GM20000 (cell line): ENCODE measurements around the gene LCTL.

Experiments used
- DNase-seq: peaks from one replicate; pipeline ENCODE4 v3.0.0; 2012; ENCODE audit warnings: low spot score
- TF ChIP-seq, protein P1 (sequence below): IDR thresholded peaks from 2 replicates; pipeline ENCODE4 v1.5.1; 2012; ENCODE audit warnings: mild to moderate bottlenecking, control low read depth; ENCODE audit errors: extremely low read depth, missing control alignments

The LCTL gene

DNA sequence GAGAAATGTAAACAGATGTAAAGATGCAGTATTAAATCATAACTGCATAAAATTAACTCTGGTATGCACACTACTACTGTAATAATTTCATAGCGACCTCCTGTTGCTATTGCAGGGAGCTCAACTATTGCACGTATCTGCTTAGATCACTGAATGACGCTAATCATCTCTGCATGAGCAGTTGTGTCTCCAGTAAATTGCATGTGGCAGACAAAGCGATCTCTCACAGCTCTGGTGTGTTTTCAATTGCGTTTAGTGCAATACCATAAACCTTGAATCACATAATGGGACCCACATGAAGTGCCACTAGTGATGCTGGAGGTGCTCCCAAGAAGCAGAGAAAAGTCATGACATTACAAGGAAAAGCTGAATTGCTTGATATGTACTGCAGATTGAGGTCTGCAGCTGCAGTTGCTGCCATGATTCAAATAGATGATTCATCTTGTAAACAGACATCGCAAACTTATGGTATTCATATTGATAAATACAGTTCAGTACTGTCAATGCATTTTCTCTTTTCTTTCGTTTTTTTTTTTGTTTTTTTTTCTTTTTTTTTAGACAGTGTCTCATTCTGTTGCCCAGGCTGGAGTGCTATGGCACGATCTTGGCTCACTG is 30.2 kb upstream of the LCTL start:
- no peak for DNase-seq

DNA sequence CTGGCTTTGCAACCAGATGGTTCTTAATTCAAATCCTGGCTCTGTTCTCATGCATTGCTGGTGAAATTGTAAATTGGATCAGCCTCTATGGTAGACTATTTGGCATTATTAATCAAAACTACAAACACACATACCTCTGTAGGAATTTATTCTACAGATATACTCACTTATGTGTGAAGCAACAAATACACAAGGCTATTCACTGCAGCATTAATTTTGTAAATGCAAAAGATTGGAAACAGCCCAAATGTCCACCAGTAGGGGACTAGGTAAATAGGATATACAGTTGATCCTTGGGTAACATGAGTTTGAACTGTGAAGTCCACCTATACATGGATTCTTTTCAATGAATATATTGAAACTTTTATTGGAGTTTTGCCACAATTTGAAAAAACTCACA is 29.5 kb upstream of the LCTL start:
- TF ChIP-seq, protein P1, sequence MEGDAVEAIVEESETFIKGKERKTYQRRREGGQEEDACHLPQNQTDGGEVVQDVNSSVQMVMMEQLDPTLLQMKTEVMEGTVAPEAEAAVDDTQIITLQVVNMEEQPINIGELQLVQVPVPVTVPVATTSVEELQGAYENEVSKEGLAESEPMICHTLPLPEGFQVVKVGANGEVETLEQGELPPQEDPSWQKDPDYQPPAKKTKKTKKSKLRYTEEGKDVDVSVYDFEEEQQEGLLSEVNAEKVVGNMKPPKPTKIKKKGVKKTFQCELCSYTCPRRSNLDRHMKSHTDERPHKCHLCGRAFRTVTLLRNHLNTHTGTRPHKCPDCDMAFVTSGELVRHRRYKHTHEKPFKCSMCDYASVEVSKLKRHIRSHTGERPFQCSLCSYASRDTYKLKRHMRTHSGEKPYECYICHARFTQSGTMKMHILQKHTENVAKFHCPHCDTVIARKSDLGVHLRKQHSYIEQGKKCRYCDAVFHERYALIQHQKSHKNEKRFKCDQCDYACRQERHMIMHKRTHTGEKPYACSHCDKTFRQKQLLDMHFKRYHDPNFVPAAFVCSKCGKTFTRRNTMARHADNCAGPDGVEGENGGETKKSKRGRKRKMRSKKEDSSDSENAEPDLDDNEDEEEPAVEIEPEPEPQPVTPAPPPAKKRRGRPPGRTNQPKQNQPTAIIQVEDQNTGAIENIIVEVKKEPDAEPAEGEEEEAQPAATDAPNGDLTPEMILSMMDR = no peak
- no peak for DNase-seq

More for the DNA sequence above, 30.2 kb upstream of the LCTL start:
- TF ChIP-seq, protein P1 = no peak

- TF ChIP-seq, protein P1 = no peak
- no peak for DNase-seq
Observed at GRCh38 chr15:66594836-66595235, 29.0 kb upstream of the LCTL start.

GRCh38 chr15:66594344-66594743 is 28.5 kb upstream of the LCTL start:
- DNase-seq = no peak
- TF ChIP-seq, protein P1 = no peak

- TF ChIP-seq, protein P1 = no peak
- no peak for DNase-seq
Observed at GRCh38 chr15:66593219-66593780, 27.5 kb upstream of the LCTL start.

GRCh38 chr15:66592505-66593218 is 26.9 kb upstream of the LCTL start:
- TF ChIP-seq, protein P1 = no peak

GRCh38 chr15:66591322-66591862 is 25.6 kb upstream of the LCTL start:
- TF ChIP-seq, protein P1 = no peak
- no peak for DNase-seq

More at GRCh38 chr15:66592505-66593218, 26.9 kb upstream of the LCTL start:
- no peak for DNase-seq
